SH-SY5Y (cell line): Measurements from ENCODE around the gene KIFAP3.

Experiments
- GATA2 ChIP-seq: IDR thresholded peaks from 2 replicates; pipeline ENCODE4 v1.6.1; 2011; ENCODE audit warnings: mild to moderate bottlenecking, low read depth, low read length
- GATA3 ChIP-seq: IDR thresholded peaks from 2 replicates; pipeline ENCODE4 v1.6.1; 2011; ENCODE audit warnings: low read depth, mild to moderate bottlenecking, low read length, moderate library complexity

- no peak for TF ChIP-seq GATA2
- no peak for TF ChIP-seq GATA3
These were observed 160.0 kb downstream of the KIFAP3 start for GRCh38 chr1:169914531-169914930.
